ENCODE measurements around the gene CACNG7. TPM values are rescaled to one million over a fixed set of nuclear protein-coding genes. Genes with fewer than 3 reads are reported as not detected.

Gene CACNG7
- total RNA-seq, 1 experiment from 2014 or later = 22.7 TPM

DNA sequence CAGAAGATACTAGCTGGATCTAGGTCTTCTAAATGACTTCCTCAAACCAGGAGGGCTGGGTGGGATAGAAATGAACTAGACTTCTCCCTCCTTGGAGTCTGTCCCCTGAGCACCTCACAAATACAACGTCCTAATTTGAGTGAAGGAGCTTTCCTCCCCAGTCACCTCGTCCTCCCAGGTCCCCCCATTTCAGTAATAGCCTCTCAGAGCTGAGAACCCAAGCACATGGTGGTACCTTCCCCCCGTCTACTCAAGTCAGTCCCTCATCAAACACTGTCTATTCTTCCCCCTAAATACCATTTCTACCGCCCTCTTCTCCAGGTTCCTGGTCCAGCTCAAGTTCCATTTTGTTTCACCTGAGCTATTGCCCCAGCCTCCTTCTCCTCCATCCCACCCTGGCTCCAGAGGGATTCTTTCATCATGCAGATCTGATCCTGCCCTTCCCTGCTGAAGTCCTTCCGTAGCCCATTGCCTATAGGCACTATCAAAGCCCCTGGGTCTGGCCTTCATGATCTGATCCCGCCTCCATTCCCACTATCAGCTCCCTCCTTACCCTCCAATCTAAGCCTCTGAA lies 32.3 kb upstream of the CACNG7 start:
- Histone ChIP-seq H3K56ac (ENCODE audit: insufficient read length, low read depth, low read length) (no peak overlapping the region), H2AFZ (ENCODE audit: low read length) (no peak overlapping the region), H3K23ac (ENCODE audit: insufficient read length, low read depth, low read length) (no peak overlapping the region), H3K79me1 (ENCODE audit: insufficient read depth, low read depth, low read length, poor library complexity, severe bottlenecking) (no peaks in the 10 kb centered on the region), H2BK120ac (ENCODE audit: low read depth, low read length, poor library complexity, severe bottlenecking) (no peak overlapping the region), H4K20me1 (ENCODE audit: control insufficient read depth, insufficient read depth, insufficient read length) (no peaks in the 10 kb centered on the region), H3K4me1 (ENCODE audit: insufficient read depth, low read length) (no peaks in the 10 kb centered on the region; the same call in 1 of the 2 replicates), H3K9ac (ENCODE audit: extremely low read depth, insufficient read length, low read length) (no peak overlapping the region), H3K23me2 (ENCODE audit: insufficient read length, low read depth, low read length, poor library complexity, severe bottlenecking) (peaks cover 17% of the 10 kb centered on the region), H4K8ac (replicated peaks; ENCODE audit: insufficient read length, low read depth, low read length) (no peak overlapping the region), H3K4me2 (ENCODE audit: insufficient read depth, insufficient read length, low read length) (no peak overlapping the region), H3K14ac (ENCODE audit: insufficient read depth, low read length) (no peak overlapping the region), H3T11ph (ENCODE audit: low read length) (no peak overlapping the region), H3K18ac (ENCODE audit: insufficient read length, low read depth, low read length) (no peak overlapping the region), H2AK5ac (ENCODE audit: insufficient read length, low read length) (no peak overlapping the region), H3K9me3 (ENCODE audit: control insufficient read depth, low read depth, low read length) (no peaks in the 10 kb centered on the region), H4K5ac (ENCODE audit: insufficient read length, low read depth, low read length) (no peak overlapping the region), H3K27me3 (ENCODE audit: insufficient read depth, low read length) (no peaks in the 10 kb centered on the region), H2BK20ac (ENCODE audit: low read depth, low read length, poor library complexity, severe bottlenecking) (no peak overlapping the region), H3K4ac (ENCODE audit: low read depth, low read length) (no peak overlapping the region), H2BK15ac (ENCODE audit: low read depth, low read length) (no peak overlapping the region), H4K91ac (ENCODE audit: insufficient read length, low read depth, low read length) (no peak overlapping the region), H2BK12ac (ENCODE audit: insufficient read length, low read depth, low read length) (no peak overlapping the region), H3K79me2 (ENCODE audit: insufficient read depth, low read length) (no peaks in the 10 kb centered on the region), H2BK5ac (ENCODE audit: insufficient read length, low read length) (no peak overlapping the region), H3K27ac (ENCODE audit: insufficient read length, low read depth, low read length) (no peak overlapping the region)
- no CpG with 5 or more reads among the region's 6 CpGs for WGBS (ENCODE audit: extremely low coverage, insufficient read length, low lambda C conversion rate)
- Mint-ChIP-seq H3K4me1 (peaks cover 14 to 24% of the 10 kb centered on the region in 2 experiments), H3K4me3 (peak overlapping the region in 1 of 2 experiments; percentile 0; a peak in 1 of 5 replicates), H3K27me3 (ENCODE audit: low read depth) (no peaks in the 10 kb centered on the region), H3K27ac (peak overlapping the region in 1 of 3 experiments; percentile 40; a peak in 1 of 7 replicates), H3K36me3 (ENCODE audit: insufficient read depth in 1 of 3, low read depth in 3 of 3) (peaks cover 19 to 36% (median 35%) of the 10 kb centered on the region in 3 experiments; a peak in 6 of 7 replicates), H3K9me3 (no peaks in the 10 kb centered on the region)
- no peak for DNase-seq
- TF ChIP-seq, protein P1, sequence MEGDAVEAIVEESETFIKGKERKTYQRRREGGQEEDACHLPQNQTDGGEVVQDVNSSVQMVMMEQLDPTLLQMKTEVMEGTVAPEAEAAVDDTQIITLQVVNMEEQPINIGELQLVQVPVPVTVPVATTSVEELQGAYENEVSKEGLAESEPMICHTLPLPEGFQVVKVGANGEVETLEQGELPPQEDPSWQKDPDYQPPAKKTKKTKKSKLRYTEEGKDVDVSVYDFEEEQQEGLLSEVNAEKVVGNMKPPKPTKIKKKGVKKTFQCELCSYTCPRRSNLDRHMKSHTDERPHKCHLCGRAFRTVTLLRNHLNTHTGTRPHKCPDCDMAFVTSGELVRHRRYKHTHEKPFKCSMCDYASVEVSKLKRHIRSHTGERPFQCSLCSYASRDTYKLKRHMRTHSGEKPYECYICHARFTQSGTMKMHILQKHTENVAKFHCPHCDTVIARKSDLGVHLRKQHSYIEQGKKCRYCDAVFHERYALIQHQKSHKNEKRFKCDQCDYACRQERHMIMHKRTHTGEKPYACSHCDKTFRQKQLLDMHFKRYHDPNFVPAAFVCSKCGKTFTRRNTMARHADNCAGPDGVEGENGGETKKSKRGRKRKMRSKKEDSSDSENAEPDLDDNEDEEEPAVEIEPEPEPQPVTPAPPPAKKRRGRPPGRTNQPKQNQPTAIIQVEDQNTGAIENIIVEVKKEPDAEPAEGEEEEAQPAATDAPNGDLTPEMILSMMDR (conservative IDR thresholded peaks at IDR 0.05) = no peak
